ENCODE measurements around the gene MACROD2. TPM values are rescaled to one million over a fixed set of nuclear protein-coding genes. Genes with fewer than 3 reads are reported as not detected.

The MACROD2 gene
- total RNA-seq, 4 donors from 2014 or later, result 4.6 to 33.0 (median 8.3) TPM

DNA sequence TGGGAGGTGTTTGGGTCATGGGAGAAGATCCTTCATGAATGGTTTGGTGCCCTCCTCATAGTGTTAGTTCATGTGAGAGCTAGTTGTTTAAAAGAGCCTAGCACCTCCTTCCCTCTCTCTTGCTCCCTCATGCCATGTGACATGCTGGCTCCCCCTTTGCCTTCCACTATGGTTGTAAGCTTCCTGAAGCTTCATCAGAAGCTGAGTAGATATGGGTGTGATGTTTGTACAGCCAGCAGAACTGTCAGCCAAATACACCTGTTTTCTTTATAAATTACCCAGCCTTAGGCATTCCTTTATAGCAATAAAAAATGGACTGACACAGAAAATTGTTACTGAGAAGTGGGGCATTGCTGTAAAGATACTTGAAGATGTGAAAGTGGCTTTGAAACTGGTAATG is 1073.2 kb downstream of the MACROD2 start:
- TF ChIP-seq POLR2AphosphoS5 (IDR thresholded peaks at IDR 0.05), result no peak
- no peak for TF ChIP-seq EP300 (IDR thresholded peaks at IDR 0.05; ENCODE audit: low read depth)
- TF ChIP-seq, protein P1, sequence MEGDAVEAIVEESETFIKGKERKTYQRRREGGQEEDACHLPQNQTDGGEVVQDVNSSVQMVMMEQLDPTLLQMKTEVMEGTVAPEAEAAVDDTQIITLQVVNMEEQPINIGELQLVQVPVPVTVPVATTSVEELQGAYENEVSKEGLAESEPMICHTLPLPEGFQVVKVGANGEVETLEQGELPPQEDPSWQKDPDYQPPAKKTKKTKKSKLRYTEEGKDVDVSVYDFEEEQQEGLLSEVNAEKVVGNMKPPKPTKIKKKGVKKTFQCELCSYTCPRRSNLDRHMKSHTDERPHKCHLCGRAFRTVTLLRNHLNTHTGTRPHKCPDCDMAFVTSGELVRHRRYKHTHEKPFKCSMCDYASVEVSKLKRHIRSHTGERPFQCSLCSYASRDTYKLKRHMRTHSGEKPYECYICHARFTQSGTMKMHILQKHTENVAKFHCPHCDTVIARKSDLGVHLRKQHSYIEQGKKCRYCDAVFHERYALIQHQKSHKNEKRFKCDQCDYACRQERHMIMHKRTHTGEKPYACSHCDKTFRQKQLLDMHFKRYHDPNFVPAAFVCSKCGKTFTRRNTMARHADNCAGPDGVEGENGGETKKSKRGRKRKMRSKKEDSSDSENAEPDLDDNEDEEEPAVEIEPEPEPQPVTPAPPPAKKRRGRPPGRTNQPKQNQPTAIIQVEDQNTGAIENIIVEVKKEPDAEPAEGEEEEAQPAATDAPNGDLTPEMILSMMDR (IDR thresholded peaks at IDR 0.05), result no peak
- TF ChIP-seq POLR2A (IDR thresholded peaks at IDR 0.05), result no peak
- DNase-seq, result no peak
- intact Hi-C loops (cut with DNase I; ENCODE audit: low total_unique reads), result no loop called here
- H3K9me3 ChIP-seq, result no peaks in the 10 kb centered on the region
- H3K36me3 ChIP-seq, result no peaks in the 10 kb centered on the region
- in situ Hi-C loops (cut with MboI; ENCODE audit: low pct_ligation_motif_present in 1 of 4, low pct_unique_long_range_greater_than_20kb in 1 of 4, low sequenced_read_pairs in 3 of 4), result no loop called here
- H3K4me3 ChIP-seq, result no peak overlapping the region
- H3K27me3 ChIP-seq, result no peaks in the 10 kb centered on the region
- H3K4me1 ChIP-seq, result no peaks in the 10 kb centered on the region
- H3K27ac ChIP-seq, result no peak overlapping the region

DNA sequence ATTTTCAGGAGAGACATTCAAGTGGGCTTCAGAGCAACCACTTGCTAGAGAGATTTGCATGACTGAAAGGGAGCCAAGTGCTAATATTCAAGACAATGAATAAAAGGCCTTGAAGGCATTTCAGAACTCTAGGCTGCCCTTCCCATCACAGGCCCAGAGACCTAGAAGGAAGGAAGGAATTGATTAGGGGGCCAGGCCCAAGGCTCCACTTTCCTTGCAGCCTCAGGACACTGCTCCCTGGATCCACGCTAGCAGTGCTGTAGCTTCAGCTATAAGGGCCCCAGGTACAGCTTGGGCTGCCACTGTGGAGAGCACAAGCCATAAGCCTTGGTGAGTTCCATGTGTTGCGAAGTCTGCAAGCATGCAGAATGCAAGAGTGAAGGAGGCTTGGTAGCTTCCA is 1074.0 kb downstream of the MACROD2 start:
- no peaks in the 10 kb centered on the region for H3K9me3 ChIP-seq

GRCh38 chr20:15071085-15071808 is 1075.9 kb downstream of the MACROD2 start:
- 71 to 72% methylated on average over 2 of the region's 2 CpGs for WGBS, 2 donors (ENCODE audit: low coverage in 1 of 2)
- no peaks in the 10 kb centered on the region for H3K4me1 ChIP-seq
- H3K27me3 ChIP-seq, result peaks cover 4% of the 10 kb centered on the region
- no peak for DNase-seq
- H3K27ac ChIP-seq, result no peak overlapping the region
- no peaks in the 10 kb centered on the region for H3K9me3 ChIP-seq
- TF ChIP-seq POLR2A (IDR thresholded peaks at IDR 0.05) (no peak), POLR2AphosphoS5 (IDR thresholded peaks at IDR 0.05) (no peak), EP300 (IDR thresholded peaks at IDR 0.05; ENCODE audit: low read depth) (no peak)
- TF ChIP-seq, protein P1 (IDR thresholded peaks at IDR 0.05), result no peak
- in situ Hi-C loops (cut with MboI; ENCODE audit: low pct_ligation_motif_present in 1 of 4, low pct_unique_long_range_greater_than_20kb in 1 of 4, low sequenced_read_pairs in 3 of 4), result no loop called here
- no peaks in the 10 kb centered on the region for H3K36me3 ChIP-seq
- intact Hi-C loops (cut with DNase I; ENCODE audit: low total_unique reads), result no loop called here
- no peak overlapping the region for H3K4me3 ChIP-seq

More for the DNA sequence above, 1074.0 kb downstream of the MACROD2 start:
- Histone ChIP-seq H3K36me3 (no peaks in the 10 kb centered on the region), H3K27me3 (no peaks in the 10 kb centered on the region), H3K4me1 (no peaks in the 10 kb centered on the region), H3K27ac (no peak overlapping the region), H3K4me3 (no peak overlapping the region)
- intact Hi-C loops (cut with DNase I; ENCODE audit: low total_unique reads) (no loop called here), in situ Hi-C loops (cut with MboI; ENCODE audit: low pct_ligation_motif_present in 1 of 4, low pct_unique_long_range_greater_than_20kb in 1 of 4, low sequenced_read_pairs in 3 of 4) (no loop called here)
- TF ChIP-seq, protein P1 (IDR thresholded peaks at IDR 0.05), result no peak
- TF ChIP-seq POLR2A (IDR thresholded peaks at IDR 0.05) (no peak), EP300 (IDR thresholded peaks at IDR 0.05; ENCODE audit: low read depth) (no peak)
- 100% methylated on average over 2 of the region's 2 CpGs; no CpG with 5 or more reads in 1 of the 2 donors for WGBS, 2 donors (ENCODE audit: low coverage in 1 of 2)
- no peak for DNase-seq

DNA sequence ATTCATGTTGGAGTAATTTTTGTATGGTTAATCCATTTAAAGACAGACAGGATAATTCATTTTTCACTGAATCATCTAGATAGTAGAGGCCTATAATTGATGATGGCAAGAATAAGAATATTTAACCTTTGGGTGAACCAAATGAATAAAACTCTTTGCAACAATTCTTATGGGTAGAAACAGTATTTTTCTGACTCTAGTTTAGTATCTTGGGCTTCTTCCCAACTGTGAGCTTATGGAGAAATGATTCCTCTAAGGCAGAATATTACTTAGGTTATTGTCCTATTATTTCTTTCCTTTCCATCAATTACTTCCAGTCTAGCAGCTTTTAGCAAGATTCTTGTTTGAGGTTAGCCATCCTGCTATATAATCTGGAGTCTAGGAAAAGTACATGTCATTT is 1077.0 kb downstream of the MACROD2 start:
- H3K4me3 ChIP-seq, result no peak overlapping the region
- no peak for DNase-seq
- no peaks in the 10 kb centered on the region for H3K9me3 ChIP-seq
- H3K36me3 ChIP-seq, result no peaks in the 10 kb centered on the region
- peaks cover 4% of the 10 kb centered on the region for H3K27me3 ChIP-seq
- in situ Hi-C loops (cut with MboI; ENCODE audit: low pct_ligation_motif_present in 1 of 4, low pct_unique_long_range_greater_than_20kb in 1 of 4, low sequenced_read_pairs in 3 of 4) (no loop called here), intact Hi-C loops (cut with DNase I; ENCODE audit: low total_unique reads) (no loop called here)
- TF ChIP-seq POLR2A (IDR thresholded peaks at IDR 0.05) (no peak), POLR2AphosphoS5 (IDR thresholded peaks at IDR 0.05) (no peak), EP300 (IDR thresholded peaks at IDR 0.05; ENCODE audit: low read depth) (no peak)
- TF ChIP-seq, protein P1 (IDR thresholded peaks at IDR 0.05), result no peak
- H3K27ac ChIP-seq, result no peak overlapping the region
- H3K4me1 ChIP-seq, result peaks cover 0 to 7% (median 4%) of the 10 kb centered on the region in 4 donors
